GM03348 (cell line): ENCODE data around the gene BAHCC1.

Source experiments
- DNase-seq: peaks from one replicate; pipeline ENCODE4 v3.0.0; 2012; ENCODE audit warnings: low spot score

The BAHCC1 gene

DNA sequence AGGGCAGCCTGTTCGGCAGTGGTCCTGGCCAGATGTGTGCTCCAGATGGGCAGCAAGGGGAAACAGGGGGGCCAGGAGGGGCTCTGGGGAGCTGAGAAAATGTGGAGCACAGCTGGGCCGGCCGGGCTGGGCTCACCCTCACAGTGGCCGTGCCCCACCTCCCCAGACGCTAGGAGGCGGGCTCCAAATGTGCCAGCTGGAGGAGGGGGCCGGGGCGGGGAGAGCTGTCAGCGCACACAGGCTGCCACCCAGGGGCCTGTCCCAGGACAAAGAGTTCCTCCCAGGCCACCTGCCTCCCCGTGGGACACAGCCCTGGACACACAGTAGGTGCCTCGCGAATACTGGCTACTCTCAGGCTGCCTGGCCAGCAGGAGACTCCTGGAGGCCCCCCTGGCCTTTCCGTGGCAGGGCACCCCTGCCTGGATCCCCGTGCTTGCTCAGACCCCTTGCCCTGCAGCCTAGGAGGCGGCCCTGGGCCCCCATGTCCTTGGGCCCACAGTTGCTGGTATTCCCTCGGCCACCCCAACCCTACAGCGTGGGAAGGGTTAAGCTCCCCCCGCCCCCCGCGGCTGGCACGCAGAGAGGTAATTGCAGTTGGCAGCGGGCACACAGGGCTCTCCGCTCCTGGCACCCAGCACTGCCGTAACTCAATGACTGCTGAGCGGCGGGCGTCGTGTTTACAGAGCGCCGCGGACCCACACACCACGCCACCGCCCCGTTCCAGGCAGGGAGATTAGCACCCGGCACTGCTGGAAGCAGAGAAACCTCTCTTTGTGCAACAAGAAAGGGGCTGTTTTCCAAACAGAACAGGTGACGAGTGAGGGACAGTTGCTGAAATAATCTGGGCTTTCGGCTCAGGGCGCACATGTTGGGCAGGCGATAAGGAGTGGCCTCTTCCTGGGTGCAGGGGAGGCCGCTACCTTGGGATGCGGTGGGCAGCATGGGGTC is 32.2 kb downstream of the BAHCC1 start:
- no peak for DNase-seq

GRCh38 chr17:81428121-81428515 is 32.9 kb downstream of the BAHCC1 start:
- peak; percentile 72 for DNase-seq

- no peak for DNase-seq
These were observed 33.3 kb downstream of the BAHCC1 start for GRCh38 chr17:81428516-81428915.

GRCh38 chr17:81428948-81429774 is 33.9 kb downstream of the BAHCC1 start:
- peak; percentile 92 for DNase-seq

- DNase-seq, result peak; percentile 56
These were observed 34.7 kb downstream of the BAHCC1 start for GRCh38 chr17:81429821-81430551.

DNA sequence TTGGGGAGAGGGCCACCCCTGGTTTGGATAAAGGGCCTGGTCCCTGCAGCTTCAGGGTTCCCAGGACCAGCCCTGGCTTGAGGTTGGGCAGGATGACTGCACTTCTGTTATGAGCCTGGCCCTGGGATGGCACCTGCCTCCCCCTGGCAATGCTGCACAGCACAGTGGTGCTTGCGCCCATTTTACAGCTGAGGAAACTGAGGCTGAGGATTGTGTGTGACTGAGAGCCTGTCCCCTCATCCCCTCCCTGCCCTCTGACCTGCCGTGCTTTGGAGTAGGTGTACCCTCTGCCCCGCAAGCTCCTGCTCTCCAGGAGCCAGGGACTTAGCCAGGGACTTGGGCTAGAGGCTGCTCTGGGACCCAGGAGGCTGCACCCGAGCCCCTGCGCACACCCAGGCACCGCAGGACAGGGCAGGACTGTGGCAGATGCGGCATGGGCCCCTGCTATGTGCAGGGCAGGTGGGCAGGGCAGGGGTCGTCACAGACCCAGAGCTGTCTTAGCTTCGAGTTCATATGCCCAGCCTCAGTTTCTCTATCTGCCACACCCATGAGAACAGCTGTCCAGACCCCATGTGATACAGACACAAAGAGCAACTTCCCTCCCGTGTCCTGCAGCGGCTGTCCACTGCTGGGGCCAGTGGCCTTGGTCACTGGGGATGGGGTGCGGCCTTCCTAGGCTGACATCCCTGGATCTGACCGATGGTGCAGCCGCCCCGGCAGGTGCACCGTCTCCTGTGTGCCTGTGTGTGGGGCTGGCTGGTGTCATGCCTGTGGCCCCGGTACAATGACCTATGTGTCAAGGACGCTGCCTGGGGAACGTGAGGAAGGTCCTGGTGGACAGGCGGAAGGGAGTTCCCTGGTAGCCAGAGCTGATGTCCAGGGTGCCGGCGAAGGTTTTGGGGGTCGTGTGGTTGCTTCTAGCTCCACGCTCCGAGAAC is 36.6 kb downstream of the BAHCC1 start:
- DNase-seq, result no peak

GRCh38 chr17:81432941-81433340 is 37.7 kb downstream of the BAHCC1 start:
- no peak for DNase-seq

DNA sequence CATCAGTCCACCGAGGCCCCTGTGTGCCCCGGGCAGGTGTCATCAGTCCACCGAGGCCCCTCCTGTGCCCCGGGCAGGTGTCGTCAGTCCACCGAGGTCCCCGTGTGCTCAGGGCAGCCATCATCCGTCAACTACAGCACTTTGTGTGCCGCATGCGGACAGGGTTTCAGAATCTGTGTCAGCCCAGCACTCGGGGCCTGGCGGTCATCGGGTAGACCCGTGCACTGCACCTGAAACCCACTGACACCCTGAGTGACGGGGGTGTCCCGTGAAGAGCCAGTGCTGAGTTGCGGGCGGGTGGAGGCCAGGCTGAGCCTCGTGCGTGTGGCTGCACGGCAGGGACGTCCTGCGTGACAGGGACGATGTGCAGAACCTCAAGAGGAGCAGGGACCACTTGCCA is 38.4 kb downstream of the BAHCC1 start:
- DNase-seq, result no peak

DNA sequence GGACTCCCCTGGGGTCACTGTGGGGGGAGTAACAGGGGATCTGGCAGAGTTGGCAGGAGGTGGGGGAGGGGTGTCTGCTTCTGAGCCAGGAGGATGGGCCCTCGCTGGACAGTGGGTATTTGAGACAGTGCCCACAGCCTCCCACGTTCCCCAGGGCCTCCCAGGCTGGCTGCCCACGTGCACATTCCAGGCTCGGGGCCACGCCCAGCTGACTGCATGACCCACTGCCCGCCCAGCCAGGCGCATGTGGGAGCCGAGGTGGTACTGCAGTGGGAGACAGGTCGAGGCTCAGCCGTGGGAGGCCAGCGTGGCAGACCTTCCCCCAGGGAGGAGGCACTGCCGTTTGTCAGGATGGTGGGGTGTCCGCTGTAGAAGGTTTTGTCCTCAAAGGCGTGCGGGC is 38.8 kb downstream of the BAHCC1 start:
- peak; percentile 45 for DNase-seq

GRCh38 chr17:81434681-81435417 is 39.6 kb downstream of the BAHCC1 start:
- DNase-seq, result no peak

DNA sequence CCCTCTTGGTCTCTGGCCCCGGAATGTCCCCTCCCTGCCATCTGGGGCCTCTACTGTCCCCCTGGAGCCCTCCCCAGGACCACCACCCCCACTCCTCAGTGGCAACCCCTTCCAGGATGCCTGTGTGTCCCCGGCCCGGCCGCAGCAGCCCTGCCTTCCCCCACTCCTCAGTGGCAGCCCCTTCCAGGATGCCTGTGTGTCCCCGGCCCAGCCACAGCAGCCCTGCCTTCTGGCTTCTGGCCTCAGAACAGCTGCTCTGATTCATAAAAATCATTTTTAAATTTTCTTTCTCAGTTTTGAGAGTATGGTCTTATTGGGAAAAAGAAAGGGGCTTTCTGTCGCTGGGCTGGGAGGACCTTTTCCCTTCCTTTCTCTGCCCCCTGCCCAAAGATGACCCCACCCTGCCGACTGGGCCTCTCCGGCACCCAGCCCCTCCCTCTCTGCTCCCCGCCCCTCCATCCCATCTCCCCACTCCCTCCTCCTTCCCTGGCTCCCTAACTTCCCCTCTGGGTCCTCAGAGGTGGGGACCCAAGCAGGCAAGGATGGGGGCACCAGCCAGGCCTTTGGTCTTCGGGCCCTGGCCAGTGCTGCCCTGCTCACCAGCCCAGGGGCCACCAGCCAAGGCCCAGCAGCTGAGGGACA is 40.5 kb downstream of the BAHCC1 start:
- DNase-seq, result no peak

DNA sequence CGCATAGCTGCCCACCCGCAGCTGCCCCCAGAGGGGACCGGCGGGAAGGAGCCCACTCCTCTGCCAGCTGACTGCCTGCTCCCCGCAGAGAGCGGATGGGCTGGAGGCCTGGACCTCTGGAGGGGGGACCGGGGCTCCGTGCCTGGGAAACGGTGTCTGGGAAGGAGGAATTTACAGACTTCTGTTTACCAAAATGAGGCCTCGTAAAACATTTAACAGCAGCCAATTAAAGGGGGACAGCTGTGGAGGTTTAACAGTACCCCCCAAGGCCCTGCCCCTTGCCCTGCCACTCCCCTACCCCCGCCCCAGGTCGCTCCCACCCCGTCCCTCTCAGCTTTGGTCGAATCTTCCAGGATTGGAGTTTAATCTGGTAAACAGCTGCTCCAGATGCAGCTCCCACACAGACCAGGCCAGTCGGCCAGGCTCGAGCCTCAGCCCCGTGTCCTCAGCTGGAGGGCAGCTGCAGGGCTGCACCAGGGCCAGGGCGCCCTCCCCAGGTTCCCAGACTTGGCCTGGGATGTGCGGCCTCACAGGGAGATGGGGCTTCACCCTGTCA is 41.1 kb downstream of the BAHCC1 start:
- DNase-seq, result no peak

GRCh38 chr17:81437191-81437651 is 42.0 kb downstream of the BAHCC1 start:
- DNase-seq, result peak; percentile 50

- DNase-seq, result no peak
These were observed 42.9 kb downstream of the BAHCC1 start for GRCh38 chr17:81438007-81438659.

DNA sequence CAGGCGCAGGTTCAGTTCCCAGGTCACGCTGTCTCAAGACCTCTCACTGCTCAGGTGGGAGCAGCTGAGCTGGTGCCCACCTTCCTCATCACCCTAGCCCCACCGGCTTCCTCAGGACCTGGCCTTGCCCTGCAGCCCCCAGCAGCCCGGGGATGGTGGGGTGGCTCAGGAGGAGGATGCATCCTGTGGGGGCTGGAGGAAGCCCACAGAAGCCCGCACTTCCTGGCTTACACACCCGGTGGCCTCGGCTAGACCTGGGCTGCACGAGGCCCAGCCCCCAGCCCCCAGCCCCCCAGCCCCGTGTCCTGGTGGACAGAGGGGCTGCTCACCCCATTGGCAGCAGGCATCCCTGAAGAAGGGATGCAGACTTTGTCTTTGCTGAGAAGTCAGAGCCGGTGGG is 43.4 kb downstream of the BAHCC1 start:
- DNase-seq, result no peak

DNA sequence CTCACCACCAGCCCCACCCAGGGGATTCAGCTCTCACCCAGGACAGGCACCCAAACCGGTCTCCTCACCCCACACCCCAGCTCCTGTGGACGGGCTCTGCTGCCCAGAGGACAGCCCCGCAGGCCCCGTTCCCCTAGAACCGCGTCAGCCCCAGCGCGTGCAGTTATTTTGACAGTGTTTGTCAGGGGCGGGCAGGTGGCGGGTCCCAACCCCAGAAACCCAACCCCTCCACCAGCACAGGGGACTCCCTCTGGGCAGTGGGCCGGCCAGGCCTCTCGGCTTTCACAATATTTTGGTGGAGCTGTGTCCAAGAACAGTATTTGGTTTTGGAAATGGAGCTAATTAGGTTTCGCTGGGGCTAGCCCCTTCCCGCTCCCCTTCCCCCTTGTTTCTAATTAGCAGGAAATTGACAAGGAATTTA is 44.8 kb downstream of the BAHCC1 start:
- no peak for DNase-seq

GRCh38 chr17:81440511-81441244 is 45.4 kb downstream of the BAHCC1 start:
- peak; percentile 59 for DNase-seq

GRCh38 chr17:81442791-81443190 is 47.5 kb downstream of the BAHCC1 start:
- DNase-seq, result no peak
